GM19395 (cell line): ENCODE measurements around the gene DUSP15.

Source experiments
- ATAC-seq: cut with Tn5 transposase; IDR thresholded peaks from one replicate; pipeline ENCODE4 v1.9.1; 2021; ENCODE audit warnings: mild to moderate bottlenecking, moderate library complexity; ENCODE audit not compliant: unreplicated experiment

Gene DUSP15

GRCh38 chr20:31861135-31861384 is 9.3 kb downstream of the DUSP15 start:
- ATAC-seq, result peak; percentile 35

GRCh38 chr20:31860390-31861134 is 9.8 kb downstream of the DUSP15 start:
- ATAC-seq, result no peak

- no peak for ATAC-seq
These were observed 10.3 kb downstream of the DUSP15 start for GRCh38 chr20:31859998-31860380.

GRCh38 chr20:31859266-31859997 is 10.9 kb downstream of the DUSP15 start:
- no peak for ATAC-seq

- ATAC-seq, result no peak
These were observed 11.6 kb downstream of the DUSP15 start for GRCh38 chr20:31858760-31859083.

- peak; percentile 77 for ATAC-seq
These were observed 12.2 kb downstream of the DUSP15 start for GRCh38 chr20:31857861-31858759.

GRCh38 chr20:31856516-31856915 is 13.8 kb downstream of the DUSP15 start:
- ATAC-seq, result no peak

- ATAC-seq, result no peak
These were observed 16.8 kb downstream of the DUSP15 start for GRCh38 chr20:31853481-31853880.

GRCh38 chr20:31851240-31851955 is 18.9 kb downstream of the DUSP15 start:
- no peak for ATAC-seq

- ATAC-seq, result no peak
These were observed 20.9 kb downstream of the DUSP15 start for GRCh38 chr20:31849306-31849930.

GRCh38 chr20:31848088-31848999 is 22.0 kb downstream of the DUSP15 start:
- ATAC-seq, result no peak

GRCh38 chr20:31846793-31847138 is 23.6 kb downstream of the DUSP15 start:
- no peak for ATAC-seq

GRCh38 chr20:31845300-31845863 is 24.9 kb downstream of the DUSP15 start, which contains the start of gene FOXS1:
Gene FOXS1 (minus strand): TSS chr20:31845604. CDS start chr20:31845542, 62 bp downstream.
- ATAC-seq, result no peak

- ATAC-seq, result no peak
These were observed 25.5 kb downstream of the DUSP15 start for GRCh38 chr20:31844737-31845299.

- ATAC-seq, result no peak
These were observed 26.4 kb downstream of the DUSP15 start for GRCh38 chr20:31843881-31844280.

- no peak for ATAC-seq
These were observed 27.0 kb downstream of the DUSP15 start for GRCh38 chr20:31843288-31843687.

- ATAC-seq, result no peak
These were observed 27.7 kb downstream of the DUSP15 start for GRCh38 chr20:31842471-31843157.

- ATAC-seq, result no peak
These were observed 28.4 kb downstream of the DUSP15 start for GRCh38 chr20:31841928-31842327.
